ENCODE data around the gene GPR162.

DNA sequence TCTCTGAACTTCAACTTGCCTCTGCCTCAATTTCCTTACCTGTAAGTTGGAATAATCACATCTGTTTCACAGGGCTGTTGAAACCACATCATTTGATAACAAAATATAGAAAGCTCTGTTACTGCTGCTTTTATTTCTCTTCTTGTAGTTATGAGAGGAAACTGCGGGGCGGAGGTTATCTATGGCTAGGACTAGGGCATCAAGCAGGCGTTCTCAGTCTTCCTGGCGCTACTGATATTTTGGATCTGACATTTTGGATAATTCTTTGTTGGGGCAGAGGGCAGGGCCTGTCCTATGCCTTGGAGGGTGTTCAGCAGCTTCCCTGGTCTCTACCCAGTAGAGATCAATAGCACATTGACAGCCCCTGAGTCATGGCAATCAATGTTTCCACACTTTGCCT lies 10.5 kb downstream of the GPR162 start:
- TF ChIP-seq, protein P1, sequence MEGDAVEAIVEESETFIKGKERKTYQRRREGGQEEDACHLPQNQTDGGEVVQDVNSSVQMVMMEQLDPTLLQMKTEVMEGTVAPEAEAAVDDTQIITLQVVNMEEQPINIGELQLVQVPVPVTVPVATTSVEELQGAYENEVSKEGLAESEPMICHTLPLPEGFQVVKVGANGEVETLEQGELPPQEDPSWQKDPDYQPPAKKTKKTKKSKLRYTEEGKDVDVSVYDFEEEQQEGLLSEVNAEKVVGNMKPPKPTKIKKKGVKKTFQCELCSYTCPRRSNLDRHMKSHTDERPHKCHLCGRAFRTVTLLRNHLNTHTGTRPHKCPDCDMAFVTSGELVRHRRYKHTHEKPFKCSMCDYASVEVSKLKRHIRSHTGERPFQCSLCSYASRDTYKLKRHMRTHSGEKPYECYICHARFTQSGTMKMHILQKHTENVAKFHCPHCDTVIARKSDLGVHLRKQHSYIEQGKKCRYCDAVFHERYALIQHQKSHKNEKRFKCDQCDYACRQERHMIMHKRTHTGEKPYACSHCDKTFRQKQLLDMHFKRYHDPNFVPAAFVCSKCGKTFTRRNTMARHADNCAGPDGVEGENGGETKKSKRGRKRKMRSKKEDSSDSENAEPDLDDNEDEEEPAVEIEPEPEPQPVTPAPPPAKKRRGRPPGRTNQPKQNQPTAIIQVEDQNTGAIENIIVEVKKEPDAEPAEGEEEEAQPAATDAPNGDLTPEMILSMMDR (IDR thresholded peaks at IDR 0.05): no peak
- no peak for TF ChIP-seq POLR2A (IDR thresholded peaks at IDR 0.05)

All from esophagus squamous epithelium (tissue), 4 donors.